Right cardiac atrium (tissue), 5 donors: ENCODE measurements around the gene RASGRF2. TPM values are rescaled to one million over a fixed set of nuclear protein-coding genes. Genes with fewer than 3 reads are reported as not detected.

Experiments used
- ATAC-seq, 2 donors: fragments of 200-7000 bp; cut with Tn5 transposase; one replicate each; pipeline versions ENCODE4 v1.8.0 to v1.9.1; 2020; ENCODE audit warnings: moderate library complexity in 2 of 2, mild to moderate bottlenecking in 1 of 2
- DNase-seq, 3 donors: peaks; one replicate each; pipeline ENCODE4 v3.0.0-alpha.2; 2020
- H3K27ac ChIP-seq: one replicate; pipeline ENCODE4 v1.5.1; 2013; ENCODE audit warnings: mild to moderate bottlenecking, low read length, control low read depth, moderate library complexity
- H3K27me3 ChIP-seq: one replicate; pipeline ENCODE4 v1.6.1; 2013; ENCODE audit not compliant: control insufficient read depth, insufficient read depth
- H3K4me1 ChIP-seq: one replicate; pipeline ENCODE4 v1.6.1; 2013; ENCODE audit warnings: low read length; ENCODE audit not compliant: control insufficient read depth, insufficient read depth
- H3K4me3 ChIP-seq: one replicate; pipeline ENCODE4 v1.5.1; 2013; ENCODE audit warnings: low read length, control low read depth
- H3K9me3 ChIP-seq: one replicate; pipeline ENCODE4 v1.6.1; 2013; ENCODE audit warnings: low read length; ENCODE audit not compliant: control insufficient read depth
- WGBS: extraction: QIAGEN DNeasy Blood & Tissue Kit; methylation state at CpG from one replicate; pipeline ENCODE4 v1.1.7; 2013; 5-methylcytosine and 5-hydroxymethylcytosine counted together
- intact Hi-C, 4 donors: fragments of 100-400 bp; cut with DNase I; formaldehyde crosslinking; loops; one replicate each; pipeline versions ENCODE4 v1.11.0 to v1.14.0; 2022 to 2023
- polyA plus RNA-seq: library from polyadenylated mRNA; stranded (reverse); fragments of 200-250 nt; gene quantifications from one replicate; pipeline ENCODE4 v1.2.3, GENCODE V29; 2013
- total RNA-seq, 4 donors: library from RNA; stranded (reverse); fragmentation: NEBNext Ultra II Directional; extraction: Animal tissue kit (Norgen Biotek cat#: 25700); gene quantifications; one replicate each; pipeline ENCODE4 v1.2.1, GENCODE V29; 2021
- donor health status: healthy with polysubstance abuse.
- donor health status: DM: no; HTN: yes; CAD: no.
- donor health status: DM: no; HTN: no; CAD: no.
- donor health status: DM: no; HTN: yes; CAD: no; lungs with severe emphysema.
- donor health status: DM: yes; HTN: yes; CAD: no.

Gene RASGRF2
- total and polyA plus RNA-seq, 5 donors: 2.7 to 5.0 (median 4.3) TPM

DNA sequence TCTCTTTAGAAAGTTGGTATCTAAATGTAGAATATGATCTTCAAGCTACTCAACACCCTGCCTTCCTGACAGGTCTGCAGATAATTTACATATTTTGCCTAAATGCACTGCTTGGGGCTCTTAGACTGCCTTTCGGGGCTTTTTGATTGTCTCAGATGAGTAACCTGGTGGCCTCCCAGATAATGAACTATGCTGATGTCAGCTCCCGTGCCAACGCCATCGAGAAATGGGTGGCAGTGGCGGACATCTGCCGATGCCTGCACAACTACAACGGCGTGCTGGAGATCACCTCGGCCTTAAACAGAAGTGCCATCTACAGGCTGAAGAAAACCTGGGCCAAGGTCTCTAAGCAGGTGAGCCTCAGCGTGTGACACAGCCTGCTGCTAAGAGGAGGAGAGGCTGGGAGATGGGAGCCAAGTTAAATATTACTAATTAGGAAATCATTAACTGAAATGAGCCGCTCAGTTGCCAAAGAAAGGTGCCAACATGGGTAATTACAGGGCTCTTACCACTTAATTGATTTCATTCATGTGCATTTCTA lies 252.1 kb downstream of the RASGRF2 start:
- no peaks in the 10 kb centered on the region for H3K4me1 ChIP-seq
- DNase-seq: no peak
- WGBS: 88% methylated on average over 11 of the region's 11 CpGs
- no peak overlapping the region for H3K4me3 ChIP-seq
- intact Hi-C loops: no loop called here
- H3K27me3 ChIP-seq: no peaks in the 10 kb centered on the region
- H3K9me3 ChIP-seq: no peaks in the 10 kb centered on the region
- H3K27ac ChIP-seq: no peak overlapping the region
- ATAC-seq: no peak

DNA sequence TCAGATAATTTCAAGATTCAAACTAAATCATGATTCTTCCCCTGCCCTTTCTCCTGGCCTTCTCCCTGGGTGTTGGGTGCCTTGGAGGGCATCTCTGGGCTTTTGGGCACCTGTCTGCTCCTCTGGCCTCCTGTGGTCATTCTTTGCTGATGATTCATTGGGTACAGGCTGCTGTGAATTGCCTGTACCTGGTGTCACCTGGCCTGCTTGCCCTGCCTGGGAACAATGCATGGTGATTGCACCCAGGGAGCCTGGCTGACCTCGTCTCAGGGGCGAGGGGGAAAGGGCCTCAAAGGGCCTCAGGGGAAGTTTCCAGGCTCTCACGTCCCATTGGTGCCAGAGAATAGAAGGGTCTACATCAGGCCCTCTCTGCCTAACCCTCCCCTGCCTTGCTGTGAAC lies 252.9 kb downstream of the RASGRF2 start:
- 86% methylated on average over 3 of the region's 3 CpGs for WGBS
- no peaks in the 10 kb centered on the region for H3K27me3 ChIP-seq
- H3K9me3 ChIP-seq: no peaks in the 10 kb centered on the region
- intact Hi-C loops: no loop called here
- H3K4me3 ChIP-seq: no peak overlapping the region
- no peaks in the 10 kb centered on the region for H3K4me1 ChIP-seq
- DNase-seq (no peak), ATAC-seq (no peak)
- no peak overlapping the region for H3K27ac ChIP-seq

DNA sequence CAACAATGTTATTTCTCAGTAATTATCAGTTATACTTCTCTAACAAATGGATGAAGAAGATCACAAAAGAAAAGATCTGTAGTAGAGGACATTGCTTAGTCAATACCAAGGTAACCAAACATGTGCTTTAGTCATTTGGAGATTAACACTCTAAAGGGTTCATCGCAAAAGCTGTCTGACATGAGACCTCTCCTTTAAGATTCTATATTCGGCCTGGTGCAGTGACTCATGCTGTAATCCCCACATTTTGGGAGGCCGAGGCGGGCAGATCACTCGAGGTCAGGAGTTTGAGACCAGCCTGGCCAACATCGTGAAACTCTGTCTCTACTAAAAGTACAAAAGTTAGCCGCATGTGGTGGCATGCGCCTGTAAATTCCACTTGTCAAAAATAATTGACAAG lies 254.7 kb downstream of the RASGRF2 start:
- no peaks in the 10 kb centered on the region for H3K27me3 ChIP-seq
- DNase-seq: no peak
- no peaks in the 10 kb centered on the region for H3K9me3 ChIP-seq
- no peak overlapping the region for H3K27ac ChIP-seq
- ATAC-seq: no peak
- no peaks in the 10 kb centered on the region for H3K4me1 ChIP-seq
- WGBS: 92% methylated on average over 8 of the region's 8 CpGs
- no peak overlapping the region for H3K4me3 ChIP-seq
- intact Hi-C loops: no loop called here

DNA sequence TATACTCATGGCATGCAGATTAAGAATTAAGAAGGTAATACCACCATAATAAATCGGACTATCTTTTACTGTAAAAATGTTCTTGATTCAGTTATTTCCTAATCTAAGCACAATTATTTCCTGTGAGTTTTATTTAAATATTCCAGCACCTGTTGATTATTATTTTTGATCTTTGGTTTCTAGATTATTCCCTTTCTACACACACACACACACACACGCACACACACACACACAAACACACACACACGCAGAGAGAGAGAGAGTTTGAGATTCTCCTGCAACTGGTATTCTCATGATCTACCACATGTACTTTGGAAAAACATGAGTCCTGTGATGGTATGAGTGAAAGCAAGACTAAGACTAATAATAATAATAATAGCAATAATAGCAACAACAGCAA lies 256.0 kb downstream of the RASGRF2 start:
- H3K9me3 ChIP-seq: no peaks in the 10 kb centered on the region
- H3K4me1 ChIP-seq: no peaks in the 10 kb centered on the region
- intact Hi-C loops: no loop called here
- ATAC-seq (no peak), DNase-seq (no peak)
- no peak overlapping the region for H3K27ac ChIP-seq
- no peak overlapping the region for H3K4me3 ChIP-seq
- no peaks in the 10 kb centered on the region for H3K27me3 ChIP-seq
- 61% methylated on average over 3 of the region's 3 CpGs for WGBS

DNA sequence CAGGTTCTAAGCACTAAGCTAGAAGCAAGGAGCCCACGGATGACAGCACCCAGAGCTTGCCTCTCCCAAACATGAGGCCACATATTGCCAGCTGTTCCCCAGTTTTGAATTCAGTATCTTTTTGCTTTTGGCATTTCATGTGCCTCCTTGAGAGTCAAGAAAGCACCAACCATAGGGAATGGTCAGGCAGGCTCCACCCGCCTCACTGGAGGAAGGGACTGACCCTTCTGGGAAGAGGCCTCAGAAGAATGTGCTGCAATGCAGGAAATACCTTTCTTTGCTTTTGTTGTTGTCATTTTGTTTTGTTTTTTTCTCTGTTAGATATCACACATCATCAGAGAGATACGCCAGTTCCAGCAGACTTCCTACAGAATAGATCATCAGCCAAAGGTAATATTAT lies 259.2 kb downstream of the RASGRF2 start:
- H3K27me3 ChIP-seq: no peaks in the 10 kb centered on the region
- 97% methylated on average over 3 of the region's 3 CpGs for WGBS
- DNase-seq: no peak
- no peak overlapping the region for H3K4me3 ChIP-seq
- no peak overlapping the region for H3K27ac ChIP-seq
- no peak for ATAC-seq
- no peaks in the 10 kb centered on the region for H3K4me1 ChIP-seq
- intact Hi-C loops: no loop called here
- H3K9me3 ChIP-seq: no peaks in the 10 kb centered on the region

- Histone ChIP-seq H3K27me3 (no peaks in the 10 kb centered on the region), H3K9me3 (no peaks in the 10 kb centered on the region), H3K4me3 (no peak overlapping the region), H3K4me1 (no peaks in the 10 kb centered on the region), H3K27ac (no peak overlapping the region)
- DNase-seq (no peak), ATAC-seq (no peak)
- intact Hi-C loops: no loop called here
Measured at GRCh38 chr5:81222285-81222684, 262.1 kb downstream of the RASGRF2 start.

DNA sequence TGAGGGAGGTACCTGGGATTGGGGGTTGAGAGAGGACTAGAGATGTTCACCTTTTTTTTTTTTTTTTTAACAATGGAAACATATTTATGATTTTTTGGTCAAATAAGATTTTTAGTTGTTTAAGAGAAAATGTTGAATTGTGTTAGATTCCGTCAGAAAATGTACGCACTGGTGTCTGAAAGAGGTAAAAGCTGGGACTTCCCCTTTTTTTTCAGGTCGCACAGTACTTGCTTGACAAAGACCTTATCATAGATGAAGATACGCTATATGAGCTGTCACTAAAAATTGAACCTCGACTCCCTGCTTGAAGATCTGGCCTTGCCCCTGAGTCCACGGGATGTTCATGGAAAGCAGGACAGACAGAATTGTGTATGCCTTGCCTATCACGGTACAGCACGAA lies 265.3 kb downstream of the RASGRF2 start:
- no peak overlapping the region for H3K4me3 ChIP-seq
- DNase-seq (no peak), ATAC-seq (no peak)
- H3K27ac ChIP-seq: no peak overlapping the region
- 89% methylated on average over 8 of the region's 8 CpGs for WGBS
- no peaks in the 10 kb centered on the region for H3K27me3 ChIP-seq
- no peaks in the 10 kb centered on the region for H3K4me1 ChIP-seq
- no peaks in the 10 kb centered on the region for H3K9me3 ChIP-seq
- intact Hi-C loops: no loop called here

- no peak overlapping the region for H3K4me3 ChIP-seq
- no peaks in the 10 kb centered on the region for H3K9me3 ChIP-seq
- 82% methylated on average over 2 of the region's 2 CpGs for whole genome bisulfite sequencing
- no peak overlapping the region for H3K27ac ChIP-seq
- intact Hi-C loops: no loop called here
- ATAC-seq (no peak), DNase-seq (no peak)
- H3K27me3 ChIP-seq: no peaks in the 10 kb centered on the region
- no peaks in the 10 kb centered on the region for H3K4me1 ChIP-seq
Measured at GRCh38 chr5:81226286-81226685, 266.1 kb downstream of the RASGRF2 start.

DNA sequence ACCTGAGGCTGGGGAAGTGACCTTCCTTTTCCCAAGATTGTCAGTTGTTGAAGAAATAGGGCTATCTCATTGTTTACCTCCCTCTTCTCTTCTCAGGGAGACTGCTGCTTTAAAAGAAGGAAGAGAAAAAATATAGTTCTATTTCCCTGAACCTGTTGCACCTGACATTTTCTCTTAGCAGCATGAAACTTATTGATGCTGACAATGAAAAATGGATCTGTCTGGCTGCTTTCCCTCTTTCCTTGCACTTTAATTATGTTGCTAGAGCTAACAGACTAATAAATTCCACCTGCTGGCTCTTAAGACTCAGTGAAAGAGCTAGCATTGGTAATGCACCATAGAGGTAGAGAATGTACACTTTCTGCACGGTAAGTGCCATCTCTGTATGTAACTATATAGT lies 266.8 kb downstream of the RASGRF2 start:
- no peak overlapping the region for H3K4me3 ChIP-seq
- no peak for ATAC-seq
- 89% methylated on average over 1 of the region's 1 CpG for WGBS
- DNase-seq: no peak
- intact Hi-C loops: no loop called here
- H3K27ac ChIP-seq: no peak overlapping the region
- H3K4me1 ChIP-seq: no peaks in the 10 kb centered on the region
- H3K9me3 ChIP-seq: no peaks in the 10 kb centered on the region
- H3K27me3 ChIP-seq: no peaks in the 10 kb centered on the region

GRCh38 chr5:81228084-81228483 lies 267.9 kb downstream of the RASGRF2 start:
- H3K27ac ChIP-seq: no peak overlapping the region
- H3K4me1 ChIP-seq: no peaks in the 10 kb centered on the region
- WGBS: 67% methylated on average over 4 of the region's 4 CpGs
- no peak overlapping the region for H3K4me3 ChIP-seq
- ATAC-seq: no peak
- no peak for DNase-seq
- no peaks in the 10 kb centered on the region for H3K27me3 ChIP-seq
- intact Hi-C loops: no loop called here
- no peaks in the 10 kb centered on the region for H3K9me3 ChIP-seq

- no peak overlapping the region for H3K27ac ChIP-seq
- H3K4me1 ChIP-seq: peaks cover 13% of the 10 kb centered on the region
- ATAC-seq (no peak), DNase-seq (no peak)
- intact Hi-C loops: loop anchor here in 1 of 4 donors (5.0 kb wide), 1 partner anchor 67 kb away; no protein-coding TSS in a partner anchor
- H3K27me3 ChIP-seq: no peaks in the 10 kb centered on the region
- H3K9me3 ChIP-seq: no peaks in the 10 kb centered on the region
- no peak overlapping the region for H3K4me3 ChIP-seq
- 84% methylated on average over 8 of the region's 8 CpGs for WGBS
Measured at GRCh38 chr5:81230416-81230815, 270.3 kb downstream of the RASGRF2 start.

GRCh38 chr5:81232464-81233079 lies 272.4 kb downstream of the RASGRF2 start:
- Histone ChIP-seq H3K9me3 (no peaks in the 10 kb centered on the region), H3K27ac (peak overlapping the region; percentile 98), H3K27me3 (no peaks in the 10 kb centered on the region), H3K4me3 (peak overlapping the region; percentile 70), H3K4me1 (peaks cover 18% of the 10 kb centered on the region)
- intact Hi-C loops: loop anchor here in 1 of 4 donors (5.0 kb wide), 1 partner anchor 65 kb away; no protein-coding TSS in a partner anchor
- ATAC-seq (peak; percentile 80 to 82), DNase-seq (peak; percentile 89 to 92 (median 90))
- WGBS: 17% methylated on average over 12 of the region's 12 CpGs
